IPS-20b (cell line): ENCODE results near the gene ZNF534.
"Not testable (repeated sequence)": the region's sequence is repeated elsewhere in the genome, so short reads cannot be mapped to it uniquely, and the experiment has no call there.

Experiments
- H3K27ac ChIP-seq: one replicate; pipeline ENCODE4 v1.5.1; 2013; ENCODE audit warnings: low read length
- H3K27me3 ChIP-seq: 2 replicates; pipeline ENCODE4 v1.6.1; 2013; ENCODE audit warnings: mild to moderate bottlenecking, low read length, inconsistent platforms; ENCODE audit not compliant: insufficient read depth
- H3K36me3 ChIP-seq: 2 replicates; pipeline ENCODE4 v1.6.1; 2013; ENCODE audit warnings: low read depth, mild to moderate bottlenecking, inconsistent platforms, low read length, moderate library complexity; ENCODE audit not compliant: insufficient read depth
- H3K4me1 ChIP-seq: 2 replicates; pipeline ENCODE4 v1.6.1; 2013; ENCODE audit warnings: mild to moderate bottlenecking, control low read depth, inconsistent platforms, low read length, moderate library complexity; ENCODE audit not compliant: insufficient read depth
- H3K4me3 ChIP-seq: 2 replicates; pipeline ENCODE4 v1.5.1; 2013; ENCODE audit warnings: mild to moderate bottlenecking, low read length, inconsistent platforms
- H3K9ac ChIP-seq: 2 replicates; pipeline ENCODE4 v1.6.1; 2013; ENCODE audit warnings: low read depth, mild to moderate bottlenecking, inconsistent platforms, low read length, moderate library complexity
- H3K9me3 ChIP-seq: 2 replicates; pipeline ENCODE4 v1.6.1; 2013; ENCODE audit warnings: mild to moderate bottlenecking, low read depth, low read length, inconsistent platforms; ENCODE audit not compliant: insufficient read depth

The ZNF534 gene

GRCh38 chr19:52473655-52474350 lies 44.9 kb downstream of the ZNF534 start:
- no peaks in the 10 kb centered on the region for H3K27me3 ChIP-seq
- H3K27ac ChIP-seq: no peak overlapping the region
- H3K9ac ChIP-seq: no peak overlapping the region
- H3K4me3 ChIP-seq: peak overlapping the region; percentile 6; the same call in 1 of the 2 replicates
- peaks cover 98% of the 10 kb centered on the region for H3K9me3 ChIP-seq
- H3K4me1 ChIP-seq: no peaks in the 10 kb centered on the region
- H3K36me3 ChIP-seq: no peaks in the 10 kb centered on the region

GRCh38 chr19:52474351-52475127 lies 45.6 kb downstream of the ZNF534 start:
- Histone ChIP-seq H3K9me3 (peaks cover 98% of the 10 kb centered on the region), H3K27ac (no peak overlapping the region), H3K9ac (no peak overlapping the region), H3K4me1 (no peaks in the 10 kb centered on the region), H3K36me3 (no peaks in the 10 kb centered on the region), H3K4me3 (peak overlapping the region; percentile 11; the same call in 1 of the 2 replicates), H3K27me3 (no peaks in the 10 kb centered on the region)

GRCh38 chr19:52484111-52484743 lies 55.3 kb downstream of the ZNF534 start:
- not testable (repeated sequence) for H3K27me3 ChIP-seq, H3K4me3 ChIP-seq, H3K27ac ChIP-seq, H3K9ac ChIP-seq, H3K36me3 ChIP-seq, H3K4me1 ChIP-seq
- peaks cover 34% of the 10 kb centered on the region for H3K9me3 ChIP-seq

- H3K27ac ChIP-seq, H3K27me3 ChIP-seq, H3K36me3 ChIP-seq, H3K4me3 ChIP-seq, H3K4me1 ChIP-seq: not testable (repeated sequence)
- Histone ChIP-seq H3K9ac (peak overlapping the region; percentile 21; the same call in 1 of the 2 replicates), H3K9me3 (peaks cover 28% of the 10 kb centered on the region)
Observed at GRCh38 chr19:52485064-52485463, 56.1 kb downstream of the ZNF534 start.

GRCh38 chr19:52485561-52486240 lies 56.8 kb downstream of the ZNF534 start:
- not testable (repeated sequence) for H3K4me3 ChIP-seq

GRCh38 chr19:52492201-52492993 lies 63.4 kb downstream of the ZNF534 start:
- Histone ChIP-seq H3K4me3 (peak overlapping the region; percentile 83), H3K4me1 (no peaks in the 10 kb centered on the region)

More at GRCh38 chr19:52485561-52486240, 56.8 kb downstream of the ZNF534 start:
- not testable (repeated sequence) for H3K27me3 ChIP-seq, H3K9ac ChIP-seq, H3K36me3 ChIP-seq, H3K4me1 ChIP-seq, H3K27ac ChIP-seq
- peaks cover 23% of the 10 kb centered on the region for H3K9me3 ChIP-seq

GRCh38 chr19:52492994-52493470 lies 64.1 kb downstream of the ZNF534 start:
- peak overlapping the region; percentile 68; the same call in 1 of the 2 replicates for H3K9ac ChIP-seq
- peaks cover 28% of the 10 kb centered on the region for H3K27me3 ChIP-seq
- peak overlapping the region; percentile 83 for H3K4me3 ChIP-seq
- no peak overlapping the region for H3K27ac ChIP-seq
- H3K4me1 ChIP-seq: no peaks in the 10 kb centered on the region
- H3K36me3 ChIP-seq: no peaks in the 10 kb centered on the region
- H3K9me3 ChIP-seq: no peaks in the 10 kb centered on the region

More at GRCh38 chr19:52492201-52492993, 63.4 kb downstream of the ZNF534 start:
- H3K9me3 ChIP-seq: no peaks in the 10 kb centered on the region
- H3K9ac ChIP-seq: peak overlapping the region; percentile 68; the same call in 1 of the 2 replicates
- peaks cover 22% of the 10 kb centered on the region for H3K27me3 ChIP-seq
- no peak overlapping the region for H3K27ac ChIP-seq
- H3K36me3 ChIP-seq: no peaks in the 10 kb centered on the region

- Histone ChIP-seq H3K36me3 (no peaks in the 10 kb centered on the region), H3K4me3 (no peak overlapping the region), H3K4me1 (no peaks in the 10 kb centered on the region), H3K27ac (no peak overlapping the region), H3K9me3 (no peaks in the 10 kb centered on the region), H3K27me3 (peaks cover 43% of the 10 kb centered on the region), H3K9ac (no peak overlapping the region)
Observed at GRCh38 chr19:52494518-52494917, 65.6 kb downstream of the ZNF534 start.

GRCh38 chr19:52498571-52498970 lies 69.6 kb downstream of the ZNF534 start:
- Histone ChIP-seq H3K27ac (no peak overlapping the region), H3K9me3 (no peaks in the 10 kb centered on the region), H3K36me3 (no peaks in the 10 kb centered on the region), H3K9ac (no peak overlapping the region), H3K4me1 (no peaks in the 10 kb centered on the region; the same call in 1 of the 2 replicates), H3K4me3 (no peak overlapping the region), H3K27me3 (peaks cover 71% of the 10 kb centered on the region)

- not testable (repeated sequence) for H3K9me3 ChIP-seq, H3K4me1 ChIP-seq, H3K36me3 ChIP-seq, H3K9ac ChIP-seq, H3K4me3 ChIP-seq, H3K27ac ChIP-seq
- H3K27me3 ChIP-seq: peaks cover 62% of the 10 kb centered on the region
Observed at GRCh38 chr19:52500474-52500873, 71.5 kb downstream of the ZNF534 start.

GRCh38 chr19:52500991-52501390 lies 72.0 kb downstream of the ZNF534 start:
- H3K27me3 ChIP-seq: peaks cover 62% of the 10 kb centered on the region
- H3K9ac ChIP-seq, H3K4me3 ChIP-seq, H3K4me1 ChIP-seq, H3K36me3 ChIP-seq, H3K9me3 ChIP-seq, H3K27ac ChIP-seq: not testable (repeated sequence)
